Stomach (tissue), 4 donors: ENCODE data around the gene ARHGAP26.

Experiments
- CTCF ChIP-seq, 7 experiments: fragments of 450-650 bp in 4 of 7; fragments of 200-600 bp in 3 of 7; sonication (generic) in 3 of 7; IDR thresholded peaks; one replicate each; pipeline ENCODE4 v1.5.1; 2016 to 2019; ENCODE audit warnings: antibody characterized with exemption in 7 of 7, control low read depth in 2 of 7, mild to moderate bottlenecking in 1 of 7
- POLR2A ChIP-seq, 4 donors: fragments of 450-650 bp; IDR thresholded peaks; one replicate each; pipeline ENCODE4 v1.6.1; 2016; ENCODE audit warnings: antibody characterized with exemption in 4 of 4, control low read depth in 2 of 4, mild to moderate bottlenecking in 1 of 4, moderate library complexity in 1 of 4
- POLR2AphosphoS5 ChIP-seq, 3 donors: sonication (generic); formaldehyde crosslinking; IDR thresholded peaks; one replicate each; pipeline ENCODE4 v1.6.1; 2016; ENCODE audit warnings: antibody characterized with exemption in 3 of 3

GRCh38 chr5:142771666-142772065 is 1.5 kb downstream of the ARHGAP26 start:
- TF ChIP-seq POLR2A (IDR thresholded peaks at IDR 0.05), result no peak
- TF ChIP-seq POLR2AphosphoS5 (IDR thresholded peaks at IDR 0.05), result no peak
- no peak for TF ChIP-seq CTCF (IDR thresholded peaks at IDR 0.05)
